ENCODE measurements around the gene POFUT1. TPM values are rescaled to one million over a fixed set of nuclear protein-coding genes. Genes with fewer than 3 reads are reported as not detected.

POFUT1 gene
- total RNA-seq, 4 donors from 2014 or later, result 13.8 to 96.1 (median 49.6) TPM

- H3K27me3 ChIP-seq, result no peaks in the 10 kb centered on the region
- in situ Hi-C loops (cut with MboI; ENCODE audit: low pct_ligation_motif_present in 1 of 4, low pct_unique_long_range_greater_than_20kb in 1 of 4, low sequenced_read_pairs in 3 of 4) (no loop called here), intact Hi-C loops (cut with DNase I; ENCODE audit: low total_unique reads) (no loop called here)
- no peak for DNase-seq
- H3K4me3 ChIP-seq, result no peak overlapping the region
- H3K9me3 ChIP-seq, result no peaks in the 10 kb centered on the region
- no peaks in the 10 kb centered on the region for H3K36me3 ChIP-seq
- TF ChIP-seq POLR2AphosphoS5 (IDR thresholded peaks at IDR 0.05) (no peak), POLR2A (IDR thresholded peaks at IDR 0.05) (no peak), EP300 (IDR thresholded peaks at IDR 0.05; ENCODE audit: low read depth) (no peak), CTCF (IDR thresholded peaks at IDR 0.05) (no peak)
- H3K27ac ChIP-seq, result peak overlapping the region; percentile 53 to 72 (median 63)
- peaks cover 0 to 34% (median 22%) of the 10 kb centered on the region in 4 donors for H3K4me1 ChIP-seq
- WGBS, 2 donors (ENCODE audit: low coverage in 1 of 2), result 57 to 65% methylated on average over 2 to 3 of the region's 3 CpGs
Observed at GRCh38 chr20:32285082-32285620, 77.5 kb downstream of the POFUT1 start.

- peak; percentile 40 for DNase-seq
- Histone ChIP-seq H3K4me1 (peaks cover 0 to 39% (median 24%) of the 10 kb centered on the region in 4 donors), H3K4me3 (no peak overlapping the region), H3K9me3 (no peaks in the 10 kb centered on the region), H3K27me3 (no peaks in the 10 kb centered on the region), H3K36me3 (no peaks in the 10 kb centered on the region), H3K27ac (peak overlapping the region; percentile 53 to 72 (median 63))
- intact Hi-C loops (cut with DNase I; ENCODE audit: low total_unique reads) (no loop called here), in situ Hi-C loops (cut with MboI; ENCODE audit: low pct_ligation_motif_present in 1 of 4, low pct_unique_long_range_greater_than_20kb in 1 of 4, low sequenced_read_pairs in 3 of 4) (no loop called here)
- no peak for TF ChIP-seq CTCF (IDR thresholded peaks at IDR 0.05)
- peak in 2 of 3 donors; percentile 39 to 40 for TF ChIP-seq POLR2AphosphoS5 (IDR thresholded peaks at IDR 0.05)
- WGBS, 2 donors (ENCODE audit: low coverage in 1 of 2), result 36 to 78% methylated on average over 1 to 4 of the region's 4 CpGs
Observed at GRCh38 chr20:32285621-32286371, 78.1 kb downstream of the POFUT1 start.

GRCh38 chr20:32287231-32287638, 79.6 kb downstream of the POFUT1 start:
- intact Hi-C loops (cut with DNase I; ENCODE audit: low total_unique reads) (no loop called here), in situ Hi-C loops (cut with MboI; ENCODE audit: low pct_ligation_motif_present in 1 of 4, low pct_unique_long_range_greater_than_20kb in 1 of 4, low sequenced_read_pairs in 3 of 4) (no loop called here)
- Histone ChIP-seq H3K4me1 (peaks cover 0 to 39% (median 24%) of the 10 kb centered on the region in 4 donors), H3K27ac (peak overlapping the region in 1 of 4 donors; percentile 72), H3K4me3 (no peak overlapping the region), H3K36me3 (no peaks in the 10 kb centered on the region), H3K27me3 (no peaks in the 10 kb centered on the region), H3K9me3 (no peaks in the 10 kb centered on the region)
- 90 to 94% methylated on average over 5 to 6 of the region's 6 CpGs for WGBS, 2 donors (ENCODE audit: low coverage in 1 of 2)
- no peak for DNase-seq
- TF ChIP-seq POLR2A (IDR thresholded peaks at IDR 0.05) (no peak), POLR2AphosphoS5 (IDR thresholded peaks at IDR 0.05) (no peak), CTCF (IDR thresholded peaks at IDR 0.05) (no peak), EP300 (IDR thresholded peaks at IDR 0.05; ENCODE audit: low read depth) (no peak)

Other genes with a start within 250 kb of the POFUT1 start
- gene XKR7, start 239.7 kb upstream of the POFUT1 start, total RNA-seq, result under 1 TPM in 1 of 4 donors, not detected in 3; under 0.01 TPM
- 1 to 10 TPM; 1.7 to 4.9 (median 3.0) TPM for gene CCM2L, start 197.4 kb upstream of the POFUT1 start, total RNA-seq
- 10 to 100 TPM in 3 of 4 donors, 1 to 10 TPM in 1; 9.7 to 22.7 (median 11.7) TPM for gene HCK, start 155.6 kb upstream of the POFUT1 start, total RNA-seq
- gene TM9SF4, start 98.2 kb upstream of the POFUT1 start, total RNA-seq, result 10 to 100 TPM; 35.5 to 44.8 (median 42.6) TPM
- gene PLAGL2, start 137 bp upstream of the POFUT1 start, total RNA-seq, result 10 to 100 TPM in 2 of 4 donors, 1 to 10 TPM in 2; 6.6 to 24.9 (median 11.8) TPM
- gene KIF3B, start 69.8 kb downstream of the POFUT1 start, total RNA-seq, result 10 to 100 TPM; 26.6 to 46.5 (median 37.5) TPM
- gene ASXL1, start 150.5 kb downstream of the POFUT1 start, total RNA-seq, result 100 to 1,000 TPM in 1 of 4 donors, 10 to 100 TPM in 3; 39.6 to 293 (median 92.8) TPM

Measured in transverse colon (tissue), 4 donors.